MCF 10A (cell line): ENCODE measurements around the gene UNC5CL. TPM values are rescaled to one million over a fixed set of nuclear protein-coding genes. Genes with fewer than 3 reads are reported as not detected.

Experiments used
- Bru-seq: library from RNA; stranded (reverse); fragments of 400-500 nt; gene quantifications from one replicate; lab custom pipeline; 2021; lab: Mats Ljungman, UMichigan
- BruChase-seq, 2 experiments: library from RNA; stranded (reverse); fragments of 400-500 nt; gene quantifications; one replicate each; lab custom pipeline; 2021; lab: Mats Ljungman, UMichigan
- BruUV-seq: library from RNA; stranded (reverse); fragments of 400-500 nt; replicated peaks from 2 replicates; lab custom pipeline; 2021; lab: Mats Ljungman, UMichigan
- CTCF ChIA-PET: fragments of 300-600 bp; sonication (Branson Sonifier 250); formaldehyde crosslinking; extraction: SDS; loops from one replicate; lab custom pipeline; 2021; ENCODE audit warnings: antibody characterized with exemption, inconsistent platforms; lab: Yijun Ruan, JAX
- POLR2A ChIA-PET: fragments of 300-600, 350-650 bp; sonication (Branson Sonifier 250); formaldehyde crosslinking; extraction: SDS; loops from one replicate; lab custom pipeline; 2020; ENCODE audit warnings: antibody characterized with exemption, inconsistent platforms; lab: Yijun Ruan, JAX
- DNase-seq: peaks from one replicate; pipeline ENCODE4 v3.0.0-alpha.2; 2018; ENCODE audit not compliant: unreplicated experiment
- H3K27ac Mint-ChIP-seq: one replicate; pipeline ENCODE4 v1.8.0; 2022; ENCODE audit warnings: mild to moderate bottlenecking, low read depth, mixed read lengths; ENCODE audit not compliant: unreplicated experiment
- H3K27me3 Mint-ChIP-seq: one replicate; pipeline ENCODE4 v1.8.0; 2022; ENCODE audit warnings: mixed read lengths; ENCODE audit not compliant: insufficient read depth, unreplicated experiment
- H3K36me3 Mint-ChIP-seq: one replicate; pipeline ENCODE4 v1.8.0; 2022; ENCODE audit warnings: mild to moderate bottlenecking, moderate library complexity, mixed read lengths; ENCODE audit not compliant: insufficient read depth, unreplicated experiment
- H3K4me1 Mint-ChIP-seq: one replicate; pipeline ENCODE4 v1.8.0; 2022; ENCODE audit warnings: mixed read lengths; ENCODE audit not compliant: insufficient read depth, unreplicated experiment
- H3K4me3 Mint-ChIP-seq: one replicate; pipeline ENCODE4 v1.8.0; 2022; ENCODE audit warnings: mild to moderate bottlenecking, moderate library complexity, mixed read lengths; ENCODE audit not compliant: unreplicated experiment
- H3K9me3 Mint-ChIP-seq: one replicate; pipeline ENCODE4 v1.8.0; 2022; ENCODE audit warnings: mixed read lengths; ENCODE audit not compliant: unreplicated experiment
- intact Hi-C: fragments of 100-400 bp; cut with micrococcal nuclease; formaldehyde crosslinking; loops from 2 replicates; pipeline ENCODE4 v1.14.1; 2022
- long read RNA-seq: library from polyadenylated mRNA; stranded (forward); transcript quantifications from one replicate; pipeline ENCODE4 v2.0.0, GENCODE V29; 2022
- total RNA-seq: library from RNA; stranded (reverse); gene quantifications from 2 replicates; pipeline ENCODE4 v1.2.3, GENCODE V29; 2022
- TF ChIP-seq, protein P1 (sequence below): fragments of 200-600 bp; IDR thresholded peaks from one replicate; pipeline ENCODE4 v1.8.0; 2022; ENCODE audit warnings: antibody characterized with exemption, mild to moderate bottlenecking; ENCODE audit not compliant: unreplicated experiment

The UNC5CL gene, protein sequence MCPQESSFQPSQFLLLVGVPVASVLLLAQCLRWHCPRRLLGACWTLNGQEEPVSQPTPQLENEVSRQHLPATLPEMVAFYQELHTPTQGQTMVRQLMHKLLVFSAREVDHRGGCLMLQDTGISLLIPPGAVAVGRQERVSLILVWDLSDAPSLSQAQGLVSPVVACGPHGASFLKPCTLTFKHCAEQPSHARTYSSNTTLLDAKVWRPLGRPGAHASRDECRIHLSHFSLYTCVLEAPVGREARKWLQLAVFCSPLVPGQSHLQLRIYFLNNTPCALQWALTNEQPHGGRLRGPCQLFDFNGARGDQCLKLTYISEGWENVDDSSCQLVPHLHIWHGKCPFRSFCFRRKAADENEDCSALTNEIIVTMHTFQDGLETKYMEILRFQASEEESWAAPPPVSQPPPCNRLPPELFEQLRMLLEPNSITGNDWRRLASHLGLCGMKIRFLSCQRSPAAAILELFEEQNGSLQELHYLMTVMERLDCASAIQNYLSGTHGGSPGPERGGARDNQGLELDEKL
- total RNA-seq (0.19 and 0.59 TPM in 2 replicates), Bru-seq, nascent RNA (percentile 36 among the genes with signal in this experiment), BruChase-seq, experiment 1, labeled RNA remaining after a 6-hour chase (percentile 52 among the genes with signal in this experiment), BruChase-seq, experiment 2, labeled RNA remaining after a 2-hour chase (percentile 53 among the genes with signal in this experiment)
- long read RNA-seq: 0 reads

DNA sequence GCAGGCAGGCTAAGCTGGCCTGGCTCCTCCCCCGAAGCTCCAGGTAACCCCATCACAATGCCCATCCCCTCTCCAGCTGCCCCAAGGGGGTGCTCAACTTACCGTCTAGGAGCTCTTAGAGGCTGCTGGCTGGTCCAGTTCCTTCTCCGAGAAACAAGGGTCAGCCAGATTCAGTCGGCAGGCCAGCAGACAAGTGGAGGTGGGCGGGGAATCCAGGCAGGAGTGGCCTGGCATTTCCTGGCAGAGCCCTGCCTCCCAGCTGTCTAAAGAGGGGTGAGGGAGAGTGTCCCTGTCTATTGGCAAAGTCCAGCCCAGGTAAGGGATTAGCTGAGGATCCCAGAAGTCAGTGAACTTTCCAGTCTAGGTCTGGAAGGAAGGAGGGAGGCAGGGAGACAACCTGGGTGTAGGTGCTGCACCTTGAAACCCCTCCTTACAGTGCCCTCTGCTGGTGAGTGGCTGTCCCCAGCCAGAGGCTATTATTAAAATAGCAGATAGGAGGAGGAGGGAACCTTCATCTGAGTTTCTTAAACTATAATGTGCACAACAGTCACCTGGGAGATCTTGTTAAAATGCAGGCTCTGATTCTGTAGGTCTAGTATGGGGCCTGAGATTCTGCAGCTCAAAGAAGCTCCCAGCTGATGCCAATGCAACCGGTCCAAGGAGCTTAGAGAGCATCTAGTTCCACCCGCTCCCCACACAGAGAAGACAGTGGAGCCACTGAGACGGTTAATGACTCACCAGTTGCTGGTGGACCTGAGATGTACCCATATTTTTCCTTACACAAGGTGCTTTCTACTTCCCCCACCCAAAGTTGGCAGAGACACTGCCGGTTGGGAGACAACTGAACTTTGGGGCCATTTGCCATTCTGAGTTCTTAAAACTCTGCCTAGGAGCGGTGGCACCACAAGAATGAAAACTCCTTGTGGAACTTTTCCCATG is at the start of gene UNC5CL:
Gene UNC5CL, minus strand, starts transcription at position 162 of the 939 bp plus-strand sequence. CDS start 4,147 bp downstream, outside the sequence.
- POLR2A ChIA-PET: interaction anchor here (0.7 to 1.0 kb wide), 3 partner anchors 16 to 31 kb away, joined by 3 to 5 read pairs (median 3); no protein-coding TSS in a partner anchor
- no peaks in the 10 kb centered on the region for H3K9me3 Mint-ChIP-seq
- H3K4me1 Mint-ChIP-seq: peaks cover 43% of the 10 kb centered on the region
- TF ChIP-seq, protein P1, sequence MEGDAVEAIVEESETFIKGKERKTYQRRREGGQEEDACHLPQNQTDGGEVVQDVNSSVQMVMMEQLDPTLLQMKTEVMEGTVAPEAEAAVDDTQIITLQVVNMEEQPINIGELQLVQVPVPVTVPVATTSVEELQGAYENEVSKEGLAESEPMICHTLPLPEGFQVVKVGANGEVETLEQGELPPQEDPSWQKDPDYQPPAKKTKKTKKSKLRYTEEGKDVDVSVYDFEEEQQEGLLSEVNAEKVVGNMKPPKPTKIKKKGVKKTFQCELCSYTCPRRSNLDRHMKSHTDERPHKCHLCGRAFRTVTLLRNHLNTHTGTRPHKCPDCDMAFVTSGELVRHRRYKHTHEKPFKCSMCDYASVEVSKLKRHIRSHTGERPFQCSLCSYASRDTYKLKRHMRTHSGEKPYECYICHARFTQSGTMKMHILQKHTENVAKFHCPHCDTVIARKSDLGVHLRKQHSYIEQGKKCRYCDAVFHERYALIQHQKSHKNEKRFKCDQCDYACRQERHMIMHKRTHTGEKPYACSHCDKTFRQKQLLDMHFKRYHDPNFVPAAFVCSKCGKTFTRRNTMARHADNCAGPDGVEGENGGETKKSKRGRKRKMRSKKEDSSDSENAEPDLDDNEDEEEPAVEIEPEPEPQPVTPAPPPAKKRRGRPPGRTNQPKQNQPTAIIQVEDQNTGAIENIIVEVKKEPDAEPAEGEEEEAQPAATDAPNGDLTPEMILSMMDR: peak; percentile 66
- H3K4me3 Mint-ChIP-seq: no peak within 1 kb of the TSS
- no peaks in the 10 kb centered on the region for H3K27me3 Mint-ChIP-seq
- DNase-seq: peak; percentile 76
- intact Hi-C loops: loop anchor here (1.0 kb wide), 1 partner anchor 33 kb away; no protein-coding TSS in a partner anchor
- BruUV-seq: no TSS peak
- H3K27ac Mint-ChIP-seq: peak within 1 kb of the TSS; percentile 85
- CTCF ChIA-PET: interaction anchor here (0.6 to 5.5 kb wide), 21 partner anchors 10 to 1827 kb away, joined by 3 to 43 read pairs (median 5); partner anchors contain the start of gene NFYA
- H3K36me3 Mint-ChIP-seq: no peaks in the 10 kb centered on the region

DNA sequence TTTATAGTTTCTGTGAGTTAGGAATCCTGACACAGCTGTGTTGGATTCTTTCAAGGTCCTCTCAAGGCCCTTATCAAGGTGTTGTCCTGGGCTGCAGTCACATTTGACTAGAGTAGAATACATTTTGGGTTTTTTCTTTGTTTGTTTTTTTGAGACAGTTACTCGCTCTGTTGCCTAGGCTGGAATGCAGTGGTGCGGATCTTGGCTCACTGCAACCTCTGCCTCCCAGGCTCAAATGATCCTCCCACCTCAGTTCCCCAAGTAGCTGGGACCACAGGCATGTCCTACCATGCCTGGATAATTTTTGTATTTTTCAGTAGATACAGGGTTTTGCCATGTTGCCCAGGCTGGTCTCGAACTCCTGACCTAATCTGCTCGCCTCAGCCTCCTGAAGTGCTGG is 49.4 kb upstream of the UNC5CL start:
- H3K27me3 Mint-ChIP-seq: no peaks in the 10 kb centered on the region
- H3K36me3 Mint-ChIP-seq: peaks cover 93% of the 10 kb centered on the region
- intact Hi-C loops: no loop called here
- no peaks in the 10 kb centered on the region for H3K4me1 Mint-ChIP-seq
- no peak overlapping the region for H3K4me3 Mint-ChIP-seq
- BruUV-seq: no TSS peak
- TF ChIP-seq, protein P1: no peak
- H3K27ac Mint-ChIP-seq: no peak overlapping the region
- DNase-seq: no peak
- H3K9me3 Mint-ChIP-seq: no peaks in the 10 kb centered on the region
- CTCF ChIA-PET: interaction anchor here (0.6 to 1.6 kb wide), 4 partner anchors 13 to 176 kb away, joined by 3 to 4 read pairs (median 4); no protein-coding TSS in a partner anchor
- POLR2A ChIA-PET: interaction anchor here (1.3 to 1.4 kb wide), 2 partner anchors 13 to 16 kb away, joined by 3 to 7 read pairs; partner anchors contain the start of gene NFYA

DNA sequence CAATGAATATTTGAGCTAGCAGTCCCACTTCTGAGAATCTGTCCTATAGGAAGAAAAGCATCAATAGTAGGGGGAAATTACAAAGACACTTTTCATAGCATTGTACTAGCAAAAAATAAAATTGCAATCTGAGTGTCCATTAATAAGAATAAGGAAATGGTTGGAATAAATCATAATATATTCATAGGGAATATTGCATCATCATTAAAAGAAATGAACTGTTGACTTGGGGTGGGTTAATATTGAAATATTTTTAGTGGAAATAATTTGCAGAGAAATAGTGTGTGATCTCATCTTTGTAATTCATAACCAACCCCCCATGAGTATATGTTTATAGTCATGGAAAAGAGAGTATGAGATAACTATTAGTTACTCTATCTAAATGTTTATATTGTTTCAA is 46.2 kb upstream of the UNC5CL start:
- POLR2A ChIA-PET: interaction anchor here (2.0 kb wide), 1 partner anchor 10 kb away, joined by 9 read pairs; no protein-coding TSS in a partner anchor
- Mint-ChIP-seq H3K36me3 (peaks cover 87% of the 10 kb centered on the region), H3K4me3 (no peak overlapping the region), H3K4me1 (peaks cover 7% of the 10 kb centered on the region), H3K9me3 (no peaks in the 10 kb centered on the region), H3K27me3 (no peaks in the 10 kb centered on the region), H3K27ac (no peak overlapping the region)
- no TSS peak for BruUV-seq
- intact Hi-C loops: no loop called here
- DNase-seq: no peak
- TF ChIP-seq, protein P1: no peak
- CTCF ChIA-PET: no interaction called here
